Stimulated activated CD4-positive, alpha-beta T cell treated with anti-CD3 and anti-CD28 coated beads, Interleukin-2, amount 100 ng/mL, for 4 hours (primary cell): ENCODE results near the gene RIPOR3.
"Not testable (repeated sequence)": the region's sequence is repeated elsewhere in the genome, so short reads cannot be mapped to it uniquely, and the experiment has no call there.

Source experiments
- DNase-seq: peaks from one replicate; pipeline ENCODE4 v3.0.0-alpha.2; 2020; ENCODE audit warnings: low read depth

RIPOR3 gene

GRCh38 chr20:50679753-50680104 lies 11.6 kb downstream of the RIPOR3 start:
- no peak for DNase-seq

- no peak for DNase-seq
Measured at GRCh38 chr20:50678169-50678898, 13.0 kb downstream of the RIPOR3 start.

- DNase-seq: no peak
Measured at GRCh38 chr20:50676858-50677257, 14.5 kb downstream of the RIPOR3 start.

GRCh38 chr20:50676377-50676731 lies 15.0 kb downstream of the RIPOR3 start:
- not testable (repeated sequence) for DNase-seq

GRCh38 chr20:50675671-50676376 lies 15.5 kb downstream of the RIPOR3 start:
- DNase-seq: no peak

GRCh38 chr20:50674138-50674825 lies 17.1 kb downstream of the RIPOR3 start:
- DNase-seq: no peak

GRCh38 chr20:50673466-50674137 lies 17.7 kb downstream of the RIPOR3 start:
- DNase-seq: no peak

GRCh38 chr20:50673146-50673465 lies 18.2 kb downstream of the RIPOR3 start:
- DNase-seq: no peak

- DNase-seq: no peak
Measured at GRCh38 chr20:50672400-50673145, 18.8 kb downstream of the RIPOR3 start.

GRCh38 chr20:50671626-50672025 lies 19.7 kb downstream of the RIPOR3 start:
- DNase-seq: no peak

- DNase-seq: not testable (repeated sequence)
Measured at GRCh38 chr20:50671010-50671409, 20.3 kb downstream of the RIPOR3 start.

- no peak for DNase-seq
Measured at GRCh38 chr20:50670126-50670862, 21.0 kb downstream of the RIPOR3 start.

- DNase-seq: no peak
Measured at GRCh38 chr20:50668798-50669197, 22.5 kb downstream of the RIPOR3 start.

- no peak for DNase-seq
Measured at GRCh38 chr20:50668326-50668725, 23.0 kb downstream of the RIPOR3 start.

GRCh38 chr20:50666709-50667298 lies 24.5 kb downstream of the RIPOR3 start:
- no peak for DNase-seq

- DNase-seq: no peak
Measured at GRCh38 chr20:50664254-50664653, 27.1 kb downstream of the RIPOR3 start.

- DNase-seq: no peak
Measured at GRCh38 chr20:50663095-50663821, 28.1 kb downstream of the RIPOR3 start.

GRCh38 chr20:50659975-50660670 lies 31.2 kb downstream of the RIPOR3 start:
- no peak for DNase-seq

- no peak for DNase-seq
Measured at GRCh38 chr20:50658804-50659380, 32.5 kb downstream of the RIPOR3 start.
